Adipocyte (in vitro differentiated cells): ENCODE measurements around the gene SUFU.
A peak's percentile ranks its signal among the peaks of the same experiment; 100 is the strongest.

Experiments
- DNase-seq: peaks from one replicate; pipeline ENCODE4 v3.0.0-alpha.2; 2015; ENCODE audit warnings: low read depth
- H3K27me3 ChIP-seq: replicated peaks from 2 replicates; pipeline ENCODE4 v1.7.0; 2013; ENCODE audit warnings: mild to moderate bottlenecking, low read length, moderate library complexity; ENCODE audit not compliant: control insufficient read depth, insufficient read depth
- H3K36me3 ChIP-seq: 2 replicates; pipeline ENCODE4 v1.7.0; 2013; ENCODE audit warnings: low read length, mild to moderate bottlenecking, moderate library complexity; ENCODE audit not compliant: control insufficient read depth, insufficient read depth, severe bottlenecking
- H3K4me1 ChIP-seq: 2 replicates; pipeline ENCODE4 v1.7.0; 2013; ENCODE audit warnings: mild to moderate bottlenecking, low read length, moderate library complexity; ENCODE audit not compliant: control insufficient read depth, insufficient read depth
- H3K4me3 ChIP-seq: 2 replicates; pipeline ENCODE4 v1.7.0; 2013; ENCODE audit warnings: mild to moderate bottlenecking, low read length, moderate library complexity
- H3K9ac ChIP-seq: 2 replicates; pipeline ENCODE4 v1.7.0; 2013; ENCODE audit warnings: mild to moderate bottlenecking, low read length, moderate library complexity
- H3K9me3 ChIP-seq: 2 replicates; pipeline ENCODE4 v1.7.0; 2013; ENCODE audit warnings: mild to moderate bottlenecking, low read length, moderate library complexity; ENCODE audit not compliant: control insufficient read depth

SUFU gene

GRCh38 chr10:102601639-102602038 lies 97.9 kb downstream of the SUFU start:
- Histone ChIP-seq H3K4me3 (peak overlapping the region; percentile 2), H3K9ac (peak overlapping the region; percentile 77), H3K4me1 (peaks cover 93% of the 10 kb centered on the region), H3K9me3 (no peaks in the 10 kb centered on the region), H3K27me3 (no peaks in the 10 kb centered on the region), H3K36me3 (no peaks in the 10 kb centered on the region)
- no peak for DNase-seq

- peak; percentile 79 for DNase-seq
- Histone ChIP-seq H3K9ac (peak overlapping the region; percentile 77), H3K4me3 (peak overlapping the region; percentile 8), H3K9me3 (no peaks in the 10 kb centered on the region), H3K4me1 (peaks cover 85% of the 10 kb centered on the region), H3K36me3 (no peaks in the 10 kb centered on the region), H3K27me3 (no peaks in the 10 kb centered on the region)
These were observed 98.7 kb downstream of the SUFU start for GRCh38 chr10:102602272-102603045.

GRCh38 chr10:102603946-102604345 lies 100.2 kb downstream of the SUFU start:
- H3K9ac ChIP-seq, result peak overlapping the region; percentile 77
- H3K27me3 ChIP-seq, result no peaks in the 10 kb centered on the region
- no peaks in the 10 kb centered on the region for H3K9me3 ChIP-seq
- H3K36me3 ChIP-seq, result no peaks in the 10 kb centered on the region
- H3K4me1 ChIP-seq, result peaks cover 73% of the 10 kb centered on the region
- H3K4me3 ChIP-seq, result peak overlapping the region; percentile 8
- DNase-seq, result no peak

GRCh38 chr10:102604439-102604841 lies 100.7 kb downstream of the SUFU start:
- H3K9ac ChIP-seq, result peak overlapping the region; percentile 77
- DNase-seq, result peak; percentile 67
- H3K36me3 ChIP-seq, result no peaks in the 10 kb centered on the region
- peak overlapping the region; percentile 8 for H3K4me3 ChIP-seq
- peaks cover 69% of the 10 kb centered on the region for H3K4me1 ChIP-seq
- no peaks in the 10 kb centered on the region for H3K27me3 ChIP-seq
- H3K9me3 ChIP-seq, result no peaks in the 10 kb centered on the region

- H3K36me3 ChIP-seq, result no peaks in the 10 kb centered on the region
These were observed 101.9 kb downstream of the SUFU start for GRCh38 chr10:102605712-102606111.

GRCh38 chr10:102608487-102608886 lies 104.7 kb downstream of the SUFU start:
- Histone ChIP-seq H3K4me1 (peaks cover 69% of the 10 kb centered on the region), H3K9me3 (no peaks in the 10 kb centered on the region), H3K27me3 (no peaks in the 10 kb centered on the region), H3K36me3 (no peaks in the 10 kb centered on the region), H3K4me3 (no peak overlapping the region), H3K9ac (no peak overlapping the region)
- no peak for DNase-seq

More at GRCh38 chr10:102605712-102606111, 101.9 kb downstream of the SUFU start:
- H3K4me3 ChIP-seq, result no peak overlapping the region
- peaks cover 69% of the 10 kb centered on the region for H3K4me1 ChIP-seq
- no peaks in the 10 kb centered on the region for H3K9me3 ChIP-seq
- H3K9ac ChIP-seq, result peak overlapping the region; percentile 2
- no peaks in the 10 kb centered on the region for H3K27me3 ChIP-seq
- DNase-seq, result peak; percentile 40

- Histone ChIP-seq H3K36me3 (peaks cover 5% of the 10 kb centered on the region), H3K9me3 (no peaks in the 10 kb centered on the region), H3K4me3 (no peak overlapping the region), H3K4me1 (peaks cover 62% of the 10 kb centered on the region), H3K9ac (peak overlapping the region; percentile 0), H3K27me3 (no peaks in the 10 kb centered on the region)
- DNase-seq, result no peak
These were observed 106.7 kb downstream of the SUFU start for GRCh38 chr10:102610441-102610887.

- DNase-seq, result no peak
- Histone ChIP-seq H3K4me3 (no peak overlapping the region), H3K4me1 (peaks cover 64% of the 10 kb centered on the region), H3K36me3 (peaks cover 9% of the 10 kb centered on the region), H3K9ac (peak overlapping the region; percentile 10), H3K9me3 (no peaks in the 10 kb centered on the region), H3K27me3 (no peaks in the 10 kb centered on the region)
These were observed 107.8 kb downstream of the SUFU start for GRCh38 chr10:102611514-102612087.

- Histone ChIP-seq H3K36me3 (peaks cover 22% of the 10 kb centered on the region), H3K27me3 (no peaks in the 10 kb centered on the region), H3K4me3 (no peak overlapping the region), H3K4me1 (peaks cover 66% of the 10 kb centered on the region), H3K9ac (no peak overlapping the region), H3K9me3 (no peaks in the 10 kb centered on the region)
- DNase-seq, result no peak
These were observed 109.1 kb downstream of the SUFU start for GRCh38 chr10:102612964-102613275.

GRCh38 chr10:102613286-102613685 lies 109.5 kb downstream of the SUFU start:
- H3K27me3 ChIP-seq, result no peaks in the 10 kb centered on the region
- H3K36me3 ChIP-seq, result peaks cover 25% of the 10 kb centered on the region
- peak overlapping the region; percentile 29 for H3K9ac ChIP-seq
- H3K4me3 ChIP-seq, result no peak overlapping the region
- DNase-seq, result no peak
- H3K4me1 ChIP-seq, result peaks cover 65% of the 10 kb centered on the region
- no peaks in the 10 kb centered on the region for H3K9me3 ChIP-seq

- peaks cover 63% of the 10 kb centered on the region for H3K4me1 ChIP-seq
- peak overlapping the region; percentile 29 for H3K9ac ChIP-seq
- no peak overlapping the region for H3K4me3 ChIP-seq
- H3K36me3 ChIP-seq, result peaks cover 30% of the 10 kb centered on the region
- DNase-seq, result no peak
- no peaks in the 10 kb centered on the region for H3K27me3 ChIP-seq
- no peaks in the 10 kb centered on the region for H3K9me3 ChIP-seq
These were observed 110.0 kb downstream of the SUFU start for GRCh38 chr10:102613785-102614184.
